GM19324 (cell line): ENCODE results near the gene SLC12A9.
A peak's percentile ranks its signal among the peaks of the same experiment; 100 is the strongest.

Experiments used
- ATAC-seq: cut with Tn5 transposase; IDR thresholded peaks from one replicate; pipeline ENCODE4 v1.9.1; 2021; ENCODE audit warnings: mild to moderate bottlenecking, moderate library complexity; ENCODE audit not compliant: unreplicated experiment, low FRiP score

SLC12A9 gene

DNA sequence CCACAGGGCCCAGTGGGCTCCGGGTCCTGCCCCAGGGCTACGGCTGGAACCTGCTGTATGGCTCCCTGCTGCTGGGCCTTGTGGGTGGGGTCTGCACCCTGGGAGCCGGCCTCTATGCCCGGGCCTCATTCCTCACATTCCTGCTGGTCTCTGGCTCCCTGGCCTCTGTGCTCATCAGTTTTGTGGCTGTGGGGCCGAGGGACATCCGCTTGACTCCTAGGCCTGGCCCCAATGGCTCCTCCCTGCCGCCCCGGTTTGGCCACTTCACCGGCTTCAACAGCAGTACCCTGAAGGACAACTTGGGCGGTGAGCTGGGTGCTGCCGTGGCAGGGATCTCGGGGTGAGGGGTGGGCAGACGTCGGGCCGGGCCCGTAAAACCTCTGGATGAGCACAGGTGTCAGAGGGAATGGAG is 4.4 kb downstream of the SLC12A9 start:
- ATAC-seq = no peak

GRCh38 chr7:100859856-100860255 is 7.3 kb downstream of the SLC12A9 start:
- ATAC-seq = no peak

DNA sequence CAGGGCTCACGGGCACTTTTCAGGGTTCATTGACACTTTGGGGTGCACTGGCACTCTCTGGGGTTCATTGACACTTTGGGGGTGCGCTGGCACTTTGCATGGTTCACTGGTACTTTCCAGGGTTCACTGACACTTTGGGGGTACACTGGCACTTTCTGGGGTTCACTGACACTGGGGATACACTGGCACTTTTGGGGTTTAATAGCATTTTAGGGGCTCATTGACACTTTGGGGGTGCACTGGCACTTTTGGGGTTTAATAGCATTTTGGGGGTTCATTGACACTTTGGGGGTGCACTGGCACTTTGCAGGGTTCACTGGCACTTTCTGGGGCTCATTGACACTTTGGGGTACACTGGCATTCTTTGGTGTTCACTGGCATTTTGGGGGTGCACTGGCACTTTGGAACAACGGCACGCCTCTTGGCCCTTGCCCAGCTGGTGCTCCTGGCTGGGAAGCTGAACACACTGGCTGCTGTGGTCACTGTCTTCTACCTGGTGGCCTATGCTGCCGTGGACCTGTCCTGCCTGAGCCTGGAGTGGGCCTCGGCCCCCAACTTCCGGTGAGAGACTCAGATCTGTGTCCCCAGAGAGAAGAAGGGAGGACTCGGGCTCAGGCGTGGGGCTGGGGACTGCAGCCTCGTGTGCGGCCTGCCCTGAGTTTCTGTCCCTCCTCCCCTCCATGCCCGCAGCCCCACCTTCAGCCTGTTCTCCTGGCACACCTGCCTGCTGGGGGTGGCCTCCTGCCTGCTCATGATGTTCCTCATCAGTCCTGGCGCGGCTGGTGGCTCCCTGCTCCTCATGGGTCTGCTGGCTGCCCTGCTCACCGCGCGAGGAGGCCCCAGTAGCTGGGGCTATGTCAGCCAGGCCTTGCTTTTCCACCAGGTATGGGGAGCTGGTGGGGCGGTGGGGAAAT is 8.4 kb downstream of the SLC12A9 start:
- no peak for ATAC-seq

DNA sequence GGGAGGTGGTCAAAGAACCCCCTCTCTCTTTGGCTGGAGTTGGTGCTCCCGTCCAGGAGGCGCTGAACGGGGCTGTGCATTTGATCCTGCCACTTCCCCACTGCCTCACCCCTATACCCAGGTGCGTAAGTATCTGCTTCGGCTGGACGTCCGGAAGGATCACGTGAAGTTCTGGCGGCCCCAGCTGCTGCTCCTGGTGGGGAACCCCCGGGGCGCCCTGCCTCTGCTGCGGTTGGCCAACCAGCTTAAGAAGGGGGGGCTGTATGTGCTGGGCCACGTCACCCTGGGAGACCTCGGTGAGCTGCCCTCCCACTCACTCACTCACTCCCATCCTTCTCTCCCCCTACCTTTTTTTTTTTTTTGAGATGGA is 9.1 kb downstream of the SLC12A9 start:
- ATAC-seq = no peak

- no peak for ATAC-seq
These were observed 11.0 kb downstream of the SLC12A9 start for GRCh38 chr7:100863406-100863950.

DNA sequence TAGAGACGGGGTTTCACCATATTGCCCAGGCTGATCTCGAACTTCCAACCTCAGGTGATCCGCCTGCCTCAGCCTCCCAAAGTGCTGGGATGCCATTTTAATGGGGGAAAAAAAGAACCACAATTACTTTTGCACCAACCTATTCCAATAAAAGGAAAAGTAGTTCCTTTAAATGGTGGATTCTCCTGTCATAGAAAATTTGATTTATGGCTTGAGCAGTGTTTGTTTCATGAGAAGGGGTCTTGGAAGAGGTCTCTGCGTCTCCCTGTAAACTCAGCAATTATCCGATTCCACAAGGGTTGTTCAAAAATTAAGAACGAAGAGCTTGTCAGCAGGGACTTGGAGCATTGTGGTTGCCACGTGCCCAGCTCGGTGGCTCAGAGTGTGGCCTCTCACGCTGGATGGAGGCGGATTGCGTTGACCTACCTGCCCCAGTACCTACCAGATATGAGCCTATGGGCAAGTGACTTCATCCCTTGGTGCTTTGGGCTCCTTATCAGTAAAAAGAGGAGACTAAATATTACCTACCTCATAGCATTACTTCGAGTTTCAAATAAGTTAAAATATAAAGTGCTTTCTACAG is 11.8 kb downstream of the SLC12A9 start:
- no peak for ATAC-seq

DNA sequence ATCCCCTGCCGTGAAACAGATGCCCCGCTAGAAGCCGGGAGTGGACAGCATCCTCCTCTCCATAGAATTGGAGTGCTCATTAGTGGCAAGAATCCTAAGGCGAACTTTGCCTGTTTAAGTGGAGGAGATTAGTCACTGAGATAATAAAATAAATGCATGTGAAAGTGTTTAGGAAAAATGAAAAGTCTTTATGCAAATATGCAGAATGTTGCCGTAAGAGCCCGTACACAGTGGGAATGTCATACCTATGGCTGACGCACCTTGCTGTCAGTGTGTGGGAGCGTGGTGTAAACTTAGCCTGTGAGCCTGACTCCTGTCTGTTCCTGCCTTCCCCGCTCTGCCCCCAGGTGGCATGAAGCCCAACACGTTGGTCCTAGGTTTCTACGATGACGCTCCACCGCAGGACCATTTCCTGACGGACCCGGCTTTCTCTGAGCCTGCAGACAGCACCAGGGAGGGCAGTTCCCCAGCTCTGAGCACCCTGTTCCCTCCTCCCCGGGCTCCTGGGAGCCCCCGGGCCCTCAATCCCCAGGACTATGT is 12.9 kb downstream of the SLC12A9 start:
- no peak for ATAC-seq

- ATAC-seq = no peak
These were observed 13.6 kb downstream of the SLC12A9 start for GRCh38 chr7:100865938-100866728.

DNA sequence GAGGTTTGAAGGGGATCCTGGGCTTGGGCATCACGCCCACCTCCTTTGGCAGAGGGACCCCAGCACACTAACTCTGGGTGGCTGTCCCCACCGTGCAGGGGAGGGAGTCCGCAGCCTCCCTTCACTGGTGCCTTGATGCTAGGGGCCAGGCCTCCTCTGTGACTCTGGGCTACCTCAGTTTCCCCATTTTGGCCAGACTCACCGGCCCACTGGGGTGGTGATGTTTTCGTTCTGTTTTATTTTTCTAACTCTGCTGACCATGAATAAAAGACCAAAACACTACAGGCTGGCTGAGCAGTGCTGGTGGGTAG is 14.2 kb downstream of the SLC12A9 start:
- no peak for ATAC-seq

GRCh38 chr7:100867040-100867775 is 14.7 kb downstream of the SLC12A9 start, which contains the start of gene TRIP6:
TRIP6 (plus strand) TSS chr7:100867387; CDS start chr7:100867498, 111 bp downstream.
- ATAC-seq = no peak

DNA sequence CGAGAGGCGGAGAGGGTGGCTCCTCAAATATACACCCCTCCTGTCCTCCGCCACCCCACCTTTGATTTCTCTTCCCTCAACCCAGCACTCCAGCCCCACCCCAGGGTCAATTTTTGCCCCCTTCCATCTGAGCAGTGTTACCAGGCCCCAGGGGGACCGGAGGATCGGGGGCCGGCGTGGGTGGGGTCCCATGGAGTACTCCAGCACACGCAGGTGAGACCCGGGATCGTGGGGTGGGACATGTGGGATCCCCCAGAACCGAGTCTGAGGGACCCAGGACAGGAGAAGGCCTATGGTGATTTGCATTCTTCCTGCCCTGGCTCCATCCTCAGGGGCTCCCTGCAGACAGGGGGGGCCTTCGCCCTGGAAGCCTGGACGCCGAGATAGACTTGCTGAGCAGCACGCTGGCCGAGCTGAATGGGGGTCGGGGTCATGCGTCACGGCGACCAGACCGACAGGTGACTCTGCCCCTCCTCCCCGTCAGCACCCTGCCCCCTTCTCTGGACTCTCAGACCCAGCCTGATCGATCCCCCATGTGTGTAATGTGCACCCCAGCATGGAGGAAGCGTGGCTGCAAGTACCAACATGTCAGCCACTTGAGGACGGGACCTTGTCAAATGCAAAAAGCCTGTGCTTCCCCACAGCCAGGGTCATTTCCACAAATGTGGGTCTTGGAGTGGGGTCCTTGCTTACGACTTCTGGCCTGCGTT is 15.4 kb downstream of the SLC12A9 start:
- no peak for ATAC-seq

DNA sequence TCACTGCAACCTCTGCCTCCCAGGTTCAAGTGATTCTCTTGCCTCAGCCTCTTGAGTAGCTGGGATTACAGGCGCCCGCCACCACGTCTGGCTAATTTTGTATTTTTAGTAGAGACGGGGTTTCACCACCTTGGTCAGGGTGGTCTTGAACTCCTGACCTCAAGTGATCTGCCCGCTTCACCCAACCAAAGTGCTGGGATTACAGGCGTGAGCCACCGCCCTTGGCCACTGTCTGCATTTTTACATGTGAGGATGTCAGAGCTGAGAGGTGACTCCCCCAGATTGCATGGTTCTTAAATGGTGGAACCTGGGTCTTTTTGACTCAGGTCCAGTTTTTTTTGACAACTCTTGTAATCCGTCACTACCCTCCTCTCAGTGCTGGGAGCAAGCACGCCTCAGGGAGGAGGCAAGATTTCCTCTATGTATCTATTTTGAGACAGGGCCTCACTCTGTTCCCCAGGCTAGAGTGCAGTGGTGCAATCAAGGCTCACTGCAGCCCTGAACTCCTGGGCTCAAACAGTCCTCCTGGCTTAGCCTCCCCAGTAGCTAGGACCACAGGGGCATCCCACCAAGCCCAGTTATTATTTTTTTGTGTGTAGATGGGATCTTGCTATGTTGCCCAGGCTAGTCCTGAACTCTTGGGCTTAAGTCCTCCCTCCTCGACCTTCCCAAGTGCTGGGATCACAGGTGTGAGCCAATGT is 21.2 kb downstream of the SLC12A9 start:
- ATAC-seq = no peak

GRCh38 chr7:100874300-100874576 is 21.7 kb downstream of the SLC12A9 start:
- no peak for ATAC-seq

- ATAC-seq = peak; percentile 95
These were observed 22.3 kb downstream of the SLC12A9 start, which contains the start of gene SRRT for GRCh38 chr7:100874577-100875355. SRRT (plus strand) TSS chr7:100875103; CDS start chr7:100875591, 488 bp downstream.

DNA sequence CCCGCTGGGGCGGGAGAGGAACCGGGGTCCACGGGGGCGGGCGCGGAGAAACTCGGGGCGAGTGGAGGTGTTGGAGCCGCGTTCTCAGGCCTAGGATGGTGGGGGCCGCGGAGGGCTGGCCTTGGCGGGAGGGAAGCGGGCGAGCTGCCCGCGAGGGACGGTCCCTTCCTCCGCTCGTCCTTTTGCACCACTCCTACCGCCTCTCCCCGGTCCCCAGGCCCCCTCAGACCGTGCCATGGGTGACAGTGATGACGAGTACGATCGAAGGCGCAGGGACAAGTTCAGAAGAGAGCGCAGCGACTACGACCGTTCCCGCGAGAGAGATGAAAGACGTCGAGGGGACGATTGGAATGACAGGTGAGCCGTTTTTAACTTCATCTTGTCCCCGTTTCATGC is 22.8 kb downstream of the SLC12A9 start:
- ATAC-seq = no peak

DNA sequence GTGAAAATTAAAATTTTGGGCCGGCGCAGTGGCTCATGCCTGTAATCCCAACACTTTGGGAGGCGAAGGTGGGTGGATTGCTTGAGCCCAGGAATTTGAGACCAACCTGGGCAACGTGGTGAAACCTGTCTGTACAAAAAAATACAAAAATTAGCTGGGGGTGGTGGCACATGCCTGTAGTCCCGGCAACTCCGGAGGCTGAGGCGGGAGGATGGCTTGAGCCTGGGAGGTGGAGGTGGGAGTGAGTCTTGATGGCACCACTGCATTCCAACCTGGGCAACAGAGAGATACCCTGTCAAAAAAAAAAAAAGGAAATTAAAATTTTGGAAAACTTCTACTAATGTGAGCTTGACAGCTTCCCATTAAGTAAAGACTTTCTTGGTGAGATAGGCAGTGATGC is 25.5 kb downstream of the SLC12A9 start:
- ATAC-seq = no peak

DNA sequence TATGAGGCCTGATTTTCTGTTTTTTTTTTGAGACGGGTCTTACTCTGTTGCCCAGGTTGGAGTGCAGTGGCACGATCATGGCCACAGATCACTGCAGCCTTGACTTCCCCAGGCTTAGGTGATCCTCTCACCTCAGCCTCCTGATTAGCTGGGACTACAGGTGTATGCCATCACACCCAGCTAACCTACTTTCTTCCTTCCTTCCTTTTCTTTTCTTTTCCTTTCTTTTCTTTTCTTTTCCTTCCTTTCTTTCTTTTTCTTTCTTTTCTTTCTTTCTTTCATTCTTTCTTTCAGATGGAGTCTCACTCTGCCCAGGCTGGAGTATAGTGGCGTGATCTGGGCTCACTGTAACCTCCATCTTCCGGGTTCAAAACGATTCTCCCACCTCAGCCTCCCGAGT is 26.2 kb downstream of the SLC12A9 start:
- ATAC-seq = no peak

DNA sequence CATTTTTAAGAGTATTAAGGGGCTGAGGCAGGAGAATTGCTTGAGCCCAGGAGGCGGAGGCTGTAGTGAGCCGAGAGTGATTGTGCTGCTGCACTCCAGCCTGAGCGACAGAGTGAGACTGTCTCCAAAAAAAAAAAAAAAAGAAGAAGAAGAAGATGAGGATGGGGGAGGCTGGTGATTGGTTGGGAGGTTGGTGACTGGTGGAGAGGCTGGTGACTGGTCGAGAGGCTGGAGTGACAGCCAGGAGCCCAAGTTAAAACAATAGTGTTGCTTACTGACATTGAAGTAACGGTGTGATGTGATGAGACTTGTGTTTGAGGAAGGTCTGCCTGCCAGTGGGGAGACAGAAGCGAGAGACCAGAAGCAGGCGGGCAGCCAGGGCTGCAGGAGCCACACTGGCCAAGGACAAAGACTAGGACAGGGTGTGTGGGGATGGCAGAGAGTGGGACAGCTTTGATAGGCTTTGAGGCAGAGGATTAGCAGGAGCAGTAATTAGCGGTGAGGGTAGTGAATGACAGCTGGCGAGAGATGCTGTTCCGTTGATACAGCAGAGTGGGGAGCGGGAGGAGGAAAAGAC is 27.3 kb downstream of the SLC12A9 start:
- no peak for ATAC-seq
